Measurements from ENCODE around the gene SFSWAP.

SFSWAP gene

GRCh38 chr12:131832321-131833231, 121.7 kb downstream of the SFSWAP start:
- DNase-seq (ENCODE audit: low read depth in 2 of 3, low spot score in 2 of 3) = no peak

- no peak for DNase-seq (ENCODE audit: low read depth in 2 of 3, low spot score in 2 of 3)
Measured at GRCh38 chr12:131833288-131833895, 122.5 kb downstream of the SFSWAP start.

GRCh38 chr12:131833896-131834641, 123.2 kb downstream of the SFSWAP start:
- no peak for DNase-seq (ENCODE audit: low read depth in 2 of 3, low spot score in 2 of 3)

- DNase-seq (ENCODE audit: low read depth in 2 of 3, low spot score in 2 of 3) = no peak
Measured at GRCh38 chr12:131834798-131835615, 124.1 kb downstream of the SFSWAP start.

GRCh38 chr12:131835616-131836171, 124.8 kb downstream of the SFSWAP start:
- no peak for DNase-seq (ENCODE audit: low read depth in 2 of 3, low spot score in 2 of 3)

GRCh38 chr12:131836193-131836592, 125.3 kb downstream of the SFSWAP start:
- no peak for DNase-seq (ENCODE audit: low read depth in 2 of 3, low spot score in 2 of 3)

GRCh38 chr12:131836714-131837397, 126.0 kb downstream of the SFSWAP start:
- no peak for DNase-seq (ENCODE audit: low read depth in 2 of 3, low spot score in 2 of 3)

- no peak for DNase-seq (ENCODE audit: low read depth in 2 of 3, low spot score in 2 of 3)
Measured at GRCh38 chr12:131840643-131841416, 129.9 kb downstream of the SFSWAP start.

- no peak for DNase-seq (ENCODE audit: low read depth in 2 of 3, low spot score in 2 of 3)
Measured at GRCh38 chr12:131841547-131841946, 130.7 kb downstream of the SFSWAP start.

- no peak for DNase-seq (ENCODE audit: low read depth in 2 of 3, low spot score in 2 of 3)
Measured at GRCh38 chr12:131842169-131842568, 131.3 kb downstream of the SFSWAP start.

GRCh38 chr12:131843527-131843926, 132.6 kb downstream of the SFSWAP start:
- DNase-seq (ENCODE audit: low read depth in 2 of 3, low spot score in 2 of 3) = no peak

GRCh38 chr12:131844140-131844539, 133.2 kb downstream of the SFSWAP start:
- no peak for DNase-seq (ENCODE audit: low read depth in 2 of 3, low spot score in 2 of 3)

- no peak for DNase-seq (ENCODE audit: low read depth in 2 of 3, low spot score in 2 of 3)
Measured at GRCh38 chr12:131844656-131845055, 133.8 kb downstream of the SFSWAP start.

GRCh38 chr12:131845121-131845520, 134.2 kb downstream of the SFSWAP start:
- DNase-seq (ENCODE audit: low read depth in 2 of 3, low spot score in 2 of 3) = no peak

- no peak for DNase-seq (ENCODE audit: low read depth in 2 of 3, low spot score in 2 of 3)
Measured at GRCh38 chr12:131847456-131847855, 136.6 kb downstream of the SFSWAP start.

- no peak for DNase-seq (ENCODE audit: low read depth in 2 of 3, low spot score in 2 of 3)
Measured at GRCh38 chr12:131848753-131849152, 137.9 kb downstream of the SFSWAP start.
